ENCODE data around the gene SV2B. TPM values are rescaled to one million over a fixed set of nuclear protein-coding genes. Genes with fewer than 3 reads are reported as not detected.

SV2B gene
- polyA plus RNA-seq, 2 of the 4 experiments (the other 2 are of a cell fraction): 0.05 TPM; not detected in 1

- no peak overlapping the region for H3K27ac ChIP-seq
- DNase-seq (ENCODE audit: low read depth in 1 of 2, low spot score in 1 of 2): no peak
- ChIA-PET CTCF (interaction anchor here (1.5 to 1.6 kb wide), 2 partner anchors 25 to 47 kb away, joined by 4 to 8 read pairs; no protein-coding TSS in a partner anchor), POLR2A (no interaction called here)
- TF ChIP-seq KDM5A (IDR thresholded peaks at IDR 0.05) (no peak), TP53 (CRISPR knock-in tag; IDR thresholded peaks at IDR 0.05) (no peak), RCOR1 (IDR thresholded peaks at IDR 0.05; ENCODE audit: low read depth, low read length) (no peak), TFCP2L1 (CRISPR knock-in tag; IDR thresholded peaks at IDR 0.05) (no peak), CHD2 (IDR thresholded peaks at IDR 0.05; ENCODE audit: low read length, partially characterized antibody) (no peak), PHF8 (IDR thresholded peaks at IDR 0.05; ENCODE audit: borderline replicate concordance, low read depth) (no peak), MAFK (IDR thresholded peaks at IDR 0.05; ENCODE audit: partially characterized antibody) (no peak), ZSCAN20 (CRISPR knock-in tag; IDR thresholded peaks at IDR 0.05) (no peak), NPAS2 (CRISPR knock-in tag; IDR thresholded peaks at IDR 0.05; ENCODE audit: borderline replicate concordance) (no peak), USF2 (IDR thresholded peaks at IDR 0.05) (no peak), CTCF (IDR thresholded peaks at IDR 0.05) (no peak), NFE2L2 (conservative IDR thresholded peaks at IDR 0.05; ENCODE audit: low read length) (no peak), EP300 (IDR thresholded peaks at IDR 0.05) (no peak), SREBF2 (IDR thresholded peaks at IDR 0.05) (no peak), EHMT2 (IDR thresholded peaks at IDR 0.05; ENCODE audit: low read depth) (no peak), GATA3 (IDR thresholded peaks at IDR 0.05; ENCODE audit: borderline replicate concordance) (no peak), BHLHE40 (IDR thresholded peaks at IDR 0.05; ENCODE audit: low read depth, low read length) (no peak)
- H3K4me3 ChIP-seq: no peak overlapping the region
- peaks cover 3% of the 10 kb centered on the region; the same call in 1 of the 3 replicates for H3K9me3 ChIP-seq
- peaks cover 13% of the 10 kb centered on the region; the same call in 2 of the 3 replicates for H3K4me1 ChIP-seq
- 33% methylated on average over 6 of the region's 6 CpGs for WGBS (ENCODE audit: missing lambda C conversion rate)
- no peak for FAIRE-seq
- ATAC-seq: no peak
- no peak overlapping the region for H3K4me2 ChIP-seq
Observed at GRCh38 chr15:91102546-91103330, 2.7 kb downstream of the SV2B start.

GRCh38 chr15:91104111-91104510 is 4.1 kb downstream of the SV2B start:
- WGBS (ENCODE audit: missing lambda C conversion rate): 52% methylated on average over 1 of the region's 1 CpG
- ChIA-PET POLR2A (no interaction called here), CTCF (interaction anchor here (0.9 kb wide), 1 partner anchor 148 kb away, joined by 3 read pairs; no protein-coding TSS in a partner anchor)
- H3K27ac ChIP-seq: no peak overlapping the region
- ATAC-seq (no peak), DNase-seq (ENCODE audit: low read depth in 1 of 2, low spot score in 1 of 2) (no peak), FAIRE-seq (no peak)
- peaks cover 13% of the 10 kb centered on the region; the same call in 2 of the 3 replicates for H3K4me1 ChIP-seq
- TF ChIP-seq EHF (CRISPR knock-in tag; IDR thresholded peaks at IDR 0.05): no peak
- no peak for TF ChIP-seq KDM5A (IDR thresholded peaks at IDR 0.05)
- peaks cover 1% of the 10 kb centered on the region; the same call in 1 of the 3 replicates for H3K9me3 ChIP-seq
- no peak overlapping the region for H3K4me2 ChIP-seq
- H3K4me3 ChIP-seq: no peak overlapping the region

GRCh38 chr15:91108421-91108820 is 8.4 kb downstream of the SV2B start:
- H3K4me2 ChIP-seq: no peak overlapping the region
- TF ChIP-seq KDM1A (IDR thresholded peaks at IDR 0.05; ENCODE audit: low read depth) (no peak), NFE2L2 (conservative IDR thresholded peaks at IDR 0.05; ENCODE audit: low read length) (no peak), ZSCAN20 (CRISPR knock-in tag; IDR thresholded peaks at IDR 0.05) (no peak), JUN (IDR thresholded peaks at IDR 0.05) (no peak), HOXB13 (CRISPR knock-in tag; IDR thresholded peaks at IDR 0.05; ENCODE audit: low read depth) (no peak), PHF8 (IDR thresholded peaks at IDR 0.05; ENCODE audit: borderline replicate concordance, low read depth) (no peak), HEYL (CRISPR knock-in tag; IDR thresholded peaks at IDR 0.05) (no peak), USF2 (IDR thresholded peaks at IDR 0.05) (no peak), FOSB (CRISPR knock-in tag; IDR thresholded peaks at IDR 0.05) (no peak), RARB (CRISPR knock-in tag; IDR thresholded peaks at IDR 0.05) (no peak), ZFP36 (IDR thresholded peaks at IDR 0.05; ENCODE audit: borderline replicate concordance, partially characterized antibody) (no peak), ZNF302 (CRISPR knock-in tag; IDR thresholded peaks at IDR 0.05) (no peak), CTCF (IDR thresholded peaks at IDR 0.05) (no peak), JUNB (IDR thresholded peaks at IDR 0.05) (no peak)
- no peaks in the 10 kb centered on the region for H3K4me1 ChIP-seq
- no peak for FAIRE-seq
- no peak overlapping the region for H3K27ac ChIP-seq
- DNase-seq (ENCODE audit: low read depth in 1 of 2, low spot score in 1 of 2): no peak
- ATAC-seq: no peak
- no peaks in the 10 kb centered on the region for H3K9me3 ChIP-seq
- POLR2A ChIA-PET: no interaction called here
- CTCF ChIA-PET: interaction anchor here (1.1 to 1.9 kb wide), 2 partner anchors 9 to 52 kb away, joined by 4 to 7 read pairs; no protein-coding TSS in a partner anchor
- WGBS (ENCODE audit: missing lambda C conversion rate): 13% methylated on average over 4 of the region's 4 CpGs
- H3K4me3 ChIP-seq: no peak overlapping the region
